ENCODE data around the gene CNOT10.
"Not testable (repeated sequence)": the region's sequence is repeated elsewhere in the genome, so short reads cannot be mapped to it uniquely, and the experiment has no call there.

Gene CNOT10

GRCh38 chr3:32684800-32685542, at the start of gene CNOT10:
CNOT10 (plus strand) TSS chr3:32685188; CDS start chr3:32685461, 273 bp downstream.
- CTCF ChIA-PET = interaction anchor here (0.6 to 1.1 kb wide), 2 partner anchors 10 to 389 kb away, joined by 3 read pairs; no protein-coding TSS in a partner anchor
- Mint-ChIP-seq H3K27ac (peak within 1 kb of the TSS; percentile 91), H3K27me3 (peaks cover 3% of the 10 kb centered on the region), H3K36me3 (peaks cover 20% of the 10 kb centered on the region), H3K4me1 (peaks cover 32% of the 10 kb centered on the region), H3K9me3 (no peaks in the 10 kb centered on the region), H3K4me3 (peak within 1 kb of the TSS; percentile 92)
- DNase-seq = peak; percentile 97

DNA sequence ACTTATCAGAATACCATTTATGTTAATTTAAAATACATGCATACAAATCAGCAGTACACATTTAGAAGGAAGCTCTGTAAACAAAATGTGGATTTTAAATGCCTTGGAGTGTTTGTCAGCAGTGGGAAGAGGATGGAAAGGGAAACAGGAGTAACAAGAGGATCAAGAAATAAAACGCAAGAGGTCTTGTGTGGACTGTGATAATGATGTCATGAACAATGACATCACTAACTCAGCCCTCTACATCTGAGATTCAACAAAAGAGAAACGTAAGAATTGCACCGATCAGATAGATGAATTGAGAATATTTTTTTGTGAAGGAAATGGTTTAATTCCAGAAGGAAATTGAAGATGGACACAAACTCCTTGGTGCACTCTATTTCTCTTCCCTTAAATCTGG, 44.0 kb upstream of the CNOT10 start:
- no peaks in the 10 kb centered on the region for H3K9me3 Mint-ChIP-seq
- no peak for DNase-seq
- H3K4me3 Mint-ChIP-seq = no peak overlapping the region
- CTCF ChIA-PET = no interaction called here
- H3K27me3 Mint-ChIP-seq = peaks cover 15% of the 10 kb centered on the region
- H3K36me3 Mint-ChIP-seq = no peaks in the 10 kb centered on the region
- no peak overlapping the region for H3K27ac Mint-ChIP-seq
- H3K4me1 Mint-ChIP-seq = no peaks in the 10 kb centered on the region

- CTCF ChIA-PET = no interaction called here
- Mint-ChIP-seq H3K27me3 (peaks cover 15% of the 10 kb centered on the region), H3K27ac (no peak overlapping the region), H3K36me3 (no peaks in the 10 kb centered on the region), H3K4me3 (no peak overlapping the region), H3K9me3 (no peaks in the 10 kb centered on the region), H3K4me1 (no peaks in the 10 kb centered on the region)
- no peak for DNase-seq
Observed at GRCh38 chr3:32641356-32641755, 43.6 kb upstream of the CNOT10 start.

- Mint-ChIP-seq H3K4me1 (no peaks in the 10 kb centered on the region), H3K4me3 (no peak overlapping the region), H3K27ac (no peak overlapping the region), H3K27me3 (peaks cover 15% of the 10 kb centered on the region), H3K9me3 (no peaks in the 10 kb centered on the region), H3K36me3 (no peaks in the 10 kb centered on the region)
- CTCF ChIA-PET = no interaction called here
- no peak for DNase-seq
Observed at GRCh38 chr3:32643354-32643753, 41.6 kb upstream of the CNOT10 start.

- Mint-ChIP-seq H3K9me3 (no peaks in the 10 kb centered on the region), H3K4me3 (no peak overlapping the region), H3K27me3 (peaks cover 15% of the 10 kb centered on the region), H3K27ac (no peak overlapping the region), H3K36me3 (no peaks in the 10 kb centered on the region), H3K4me1 (no peaks in the 10 kb centered on the region)
- CTCF ChIA-PET = no interaction called here
- no peak for DNase-seq
Observed at GRCh38 chr3:32643816-32644215, 41.2 kb upstream of the CNOT10 start.

DNA sequence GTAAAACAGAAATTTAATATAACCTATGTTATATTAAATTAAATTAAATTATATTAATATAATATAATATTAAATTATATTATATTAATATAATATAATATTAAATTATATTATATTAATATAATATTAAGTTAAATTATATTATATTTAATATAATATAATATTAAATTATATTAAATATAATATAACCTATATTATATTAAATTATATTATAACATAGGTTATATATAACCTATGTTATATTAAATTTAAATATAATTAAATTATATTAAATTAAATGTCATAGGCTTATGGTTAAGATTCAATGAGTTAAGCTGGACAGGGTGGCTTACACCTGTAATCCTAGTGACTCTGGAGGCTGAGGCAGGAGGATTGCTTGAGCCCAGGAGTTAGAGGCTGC, 40.6 kb upstream of the CNOT10 start:
- H3K36me3 Mint-ChIP-seq = no peaks in the 10 kb centered on the region
- H3K9me3 Mint-ChIP-seq = no peaks in the 10 kb centered on the region
- H3K27me3 Mint-ChIP-seq = peaks cover 10% of the 10 kb centered on the region
- no peak for DNase-seq
- CTCF ChIA-PET = no interaction called here
- H3K4me1 Mint-ChIP-seq = no peaks in the 10 kb centered on the region
- no peak overlapping the region for H3K27ac Mint-ChIP-seq
- H3K4me3 Mint-ChIP-seq = no peak overlapping the region

GRCh38 chr3:32646761-32647160, 38.2 kb upstream of the CNOT10 start:
- Mint-ChIP-seq H3K36me3 (no peaks in the 10 kb centered on the region), H3K27me3 (peaks cover 3% of the 10 kb centered on the region), H3K9me3 (no peaks in the 10 kb centered on the region), H3K4me3 (no peak overlapping the region), H3K27ac (no peak overlapping the region), H3K4me1 (no peaks in the 10 kb centered on the region)
- DNase-seq = no peak
- CTCF ChIA-PET = no interaction called here

- CTCF ChIA-PET, DNase-seq, H3K9me3 Mint-ChIP-seq, H3K27me3 Mint-ChIP-seq, H3K4me3 Mint-ChIP-seq, H3K27ac Mint-ChIP-seq, H3K4me1 Mint-ChIP-seq, H3K36me3 Mint-ChIP-seq: not testable (repeated sequence)
Observed at GRCh38 chr3:32652337-32653100, 32.5 kb upstream of the CNOT10 start.

DNA sequence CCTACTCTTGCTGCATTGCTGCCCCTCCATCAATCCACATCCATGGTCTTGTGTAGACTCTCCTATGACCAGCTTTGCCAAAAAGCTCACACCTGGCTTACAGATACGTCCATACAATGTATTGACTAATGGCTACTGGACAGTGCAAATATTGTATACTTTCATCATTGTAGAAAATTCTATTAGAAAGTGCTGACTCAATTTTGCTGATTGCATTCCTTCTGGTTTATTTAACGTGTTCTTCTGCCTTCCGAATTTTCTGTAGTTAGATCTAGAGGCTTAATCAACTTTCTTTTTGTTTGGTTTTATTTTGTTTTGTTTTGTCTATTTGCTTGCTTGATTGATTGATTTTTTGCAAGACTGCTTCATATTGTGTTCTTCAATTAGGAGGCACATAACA, 29.8 kb upstream of the CNOT10 start:
- H3K27ac Mint-ChIP-seq = no peak overlapping the region

DNA sequence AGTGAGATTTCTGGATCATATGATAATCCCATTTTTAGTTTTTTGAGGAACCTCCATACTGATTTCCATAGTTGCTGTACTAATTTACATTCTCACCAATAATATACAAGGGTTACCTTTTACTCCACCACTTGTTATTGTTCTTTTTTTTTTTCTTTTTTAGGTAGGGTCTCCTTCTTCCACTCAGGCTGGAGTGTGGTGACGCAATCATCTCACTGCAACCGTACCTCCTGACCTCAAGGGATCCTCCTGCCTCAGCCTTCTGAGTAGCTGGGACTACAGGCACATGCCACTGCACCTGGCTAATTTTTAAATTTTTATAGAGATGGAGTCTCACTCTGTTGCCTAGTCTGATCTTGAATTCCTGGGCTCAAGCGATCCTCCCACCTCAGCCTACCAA, 24.4 kb upstream of the CNOT10 start:
- Mint-ChIP-seq H3K27me3 (peaks cover 14% of the 10 kb centered on the region), H3K4me3 (no peak overlapping the region), H3K36me3 (no peaks in the 10 kb centered on the region), H3K27ac (no peak overlapping the region), H3K9me3 (no peaks in the 10 kb centered on the region), H3K4me1 (no peaks in the 10 kb centered on the region)
- CTCF ChIA-PET = interaction anchor here (3.0 kb wide), 1 partner anchor 150 kb away, joined by 10 read pairs; no protein-coding TSS in a partner anchor
- no peak for DNase-seq

More for the DNA sequence above, 29.8 kb upstream of the CNOT10 start:
- H3K27me3 Mint-ChIP-seq = peaks cover 14% of the 10 kb centered on the region
- H3K4me1 Mint-ChIP-seq = no peaks in the 10 kb centered on the region
- H3K4me3 Mint-ChIP-seq = no peak overlapping the region
- H3K36me3 Mint-ChIP-seq = no peaks in the 10 kb centered on the region
- H3K9me3 Mint-ChIP-seq = peaks cover 1% of the 10 kb centered on the region
- no peak for DNase-seq
- CTCF ChIA-PET = no interaction called here

GRCh38 chr3:32662647-32663046, 22.3 kb upstream of the CNOT10 start:
- CTCF ChIA-PET = interaction anchor here (3.0 kb wide), 1 partner anchor 152 kb away, joined by 10 read pairs; no protein-coding TSS in a partner anchor
- Mint-ChIP-seq H3K9me3 (no peaks in the 10 kb centered on the region), H3K27ac (no peak overlapping the region), H3K4me1 (no peaks in the 10 kb centered on the region), H3K27me3 (peaks cover 5% of the 10 kb centered on the region), H3K4me3 (no peak overlapping the region), H3K36me3 (no peaks in the 10 kb centered on the region)
- no peak for DNase-seq

- H3K4me3 Mint-ChIP-seq, DNase-seq, H3K27me3 Mint-ChIP-seq, H3K4me1 Mint-ChIP-seq, H3K27ac Mint-ChIP-seq, H3K9me3 Mint-ChIP-seq, H3K36me3 Mint-ChIP-seq: not testable (repeated sequence)
- CTCF ChIA-PET = interaction anchor here (1.5 to 1.6 kb wide), 2 partner anchors 155 to 195 kb away, joined by 4 read pairs; no protein-coding TSS in a partner anchor
Observed at GRCh38 chr3:32664630-32665075, 20.3 kb upstream of the CNOT10 start.

DNA sequence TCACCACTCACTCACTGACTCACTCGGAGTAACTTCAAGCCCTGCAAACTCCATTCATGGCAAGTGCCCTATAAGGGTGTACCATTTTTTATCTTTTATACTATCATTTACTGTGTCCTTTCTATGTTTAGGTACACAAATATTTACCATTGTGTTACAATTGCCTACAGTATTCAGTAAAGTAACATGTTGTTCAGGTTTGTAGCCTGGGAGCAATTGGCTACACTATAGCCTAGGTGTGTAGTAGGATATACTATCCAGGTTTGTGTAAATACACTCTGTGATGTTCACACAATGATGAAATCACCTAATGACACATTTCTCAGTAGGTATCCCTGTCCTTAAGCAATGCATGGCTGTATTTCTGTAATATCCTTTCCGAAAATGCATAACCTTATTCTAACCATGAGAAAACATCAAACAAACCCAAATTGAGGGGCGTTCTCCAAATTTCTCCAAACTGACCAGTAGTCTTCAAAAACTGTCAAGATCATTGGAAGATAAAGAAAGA, 17.9 kb upstream of the CNOT10 start:
- CTCF ChIA-PET = no interaction called here
- no peak overlapping the region for H3K27ac Mint-ChIP-seq
- peaks cover 6% of the 10 kb centered on the region for H3K27me3 Mint-ChIP-seq

DNA sequence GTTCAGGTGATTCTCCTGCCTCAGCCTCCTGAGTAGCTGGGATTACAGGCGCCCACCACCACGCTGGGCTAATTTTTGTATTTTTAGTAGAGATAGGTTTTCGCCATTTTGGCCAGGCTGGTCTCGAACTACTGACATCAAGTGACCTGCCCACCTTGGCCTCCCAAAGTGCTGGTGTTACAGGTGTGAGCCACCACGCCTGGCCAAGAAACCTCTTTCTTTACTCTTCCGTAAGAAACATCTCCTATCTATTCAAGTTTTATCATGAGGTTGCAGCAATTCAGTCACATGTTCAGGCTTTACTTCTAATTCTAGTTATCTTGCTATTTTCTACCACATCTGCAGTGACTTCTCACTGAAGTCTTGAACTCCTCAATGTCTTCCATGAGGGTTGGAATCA, 15.8 kb upstream of the CNOT10 start:
- H3K4me1 Mint-ChIP-seq, H3K9me3 Mint-ChIP-seq, H3K4me3 Mint-ChIP-seq, H3K27me3 Mint-ChIP-seq, H3K27ac Mint-ChIP-seq, DNase-seq, H3K36me3 Mint-ChIP-seq, CTCF ChIA-PET: not testable (repeated sequence)

More for the DNA sequence above, 17.9 kb upstream of the CNOT10 start:
- Mint-ChIP-seq H3K4me3 (no peak overlapping the region), H3K4me1 (no peaks in the 10 kb centered on the region), H3K36me3 (no peaks in the 10 kb centered on the region), H3K9me3 (no peaks in the 10 kb centered on the region)
- no peak for DNase-seq

GRCh38 chr3:32673730-32674129, 11.3 kb upstream of the CNOT10 start:
- not testable (repeated sequence) for H3K36me3 Mint-ChIP-seq, H3K27ac Mint-ChIP-seq

More at GRCh38 chr3:32673730-32674129, 11.3 kb upstream of the CNOT10 start:
- H3K4me3 Mint-ChIP-seq, H3K4me1 Mint-ChIP-seq, CTCF ChIA-PET, H3K9me3 Mint-ChIP-seq, DNase-seq: not testable (repeated sequence)
- H3K27me3 Mint-ChIP-seq = peaks cover 16% of the 10 kb centered on the region
